Stomach (tissue), 4 donors: ENCODE results near the gene DIAPH2.

ENCODE experiments used
- POLR2A ChIP-seq, 4 donors: fragments of 450-650 bp; IDR thresholded peaks; one replicate each; pipeline ENCODE4 v1.6.1; 2016; ENCODE audit warnings: antibody characterized with exemption in 4 of 4, control low read depth in 2 of 4, mild to moderate bottlenecking in 1 of 4, moderate library complexity in 1 of 4
- POLR2AphosphoS5 ChIP-seq, 3 donors: sonication (generic); formaldehyde crosslinking; IDR thresholded peaks; one replicate each; pipeline ENCODE4 v1.6.1; 2016; ENCODE audit warnings: antibody characterized with exemption in 3 of 3
- TF ChIP-seq, protein P1 (sequence below), 7 experiments: fragments of 450-650 bp in 4 of 7; fragments of 200-600 bp in 3 of 7; sonication (generic) in 3 of 7; IDR thresholded peaks; one replicate each; pipeline ENCODE4 v1.5.1; 2016 to 2019; ENCODE audit warnings: antibody characterized with exemption in 7 of 7, control low read depth in 2 of 7, mild to moderate bottlenecking in 1 of 7

- TF ChIP-seq, protein P1, sequence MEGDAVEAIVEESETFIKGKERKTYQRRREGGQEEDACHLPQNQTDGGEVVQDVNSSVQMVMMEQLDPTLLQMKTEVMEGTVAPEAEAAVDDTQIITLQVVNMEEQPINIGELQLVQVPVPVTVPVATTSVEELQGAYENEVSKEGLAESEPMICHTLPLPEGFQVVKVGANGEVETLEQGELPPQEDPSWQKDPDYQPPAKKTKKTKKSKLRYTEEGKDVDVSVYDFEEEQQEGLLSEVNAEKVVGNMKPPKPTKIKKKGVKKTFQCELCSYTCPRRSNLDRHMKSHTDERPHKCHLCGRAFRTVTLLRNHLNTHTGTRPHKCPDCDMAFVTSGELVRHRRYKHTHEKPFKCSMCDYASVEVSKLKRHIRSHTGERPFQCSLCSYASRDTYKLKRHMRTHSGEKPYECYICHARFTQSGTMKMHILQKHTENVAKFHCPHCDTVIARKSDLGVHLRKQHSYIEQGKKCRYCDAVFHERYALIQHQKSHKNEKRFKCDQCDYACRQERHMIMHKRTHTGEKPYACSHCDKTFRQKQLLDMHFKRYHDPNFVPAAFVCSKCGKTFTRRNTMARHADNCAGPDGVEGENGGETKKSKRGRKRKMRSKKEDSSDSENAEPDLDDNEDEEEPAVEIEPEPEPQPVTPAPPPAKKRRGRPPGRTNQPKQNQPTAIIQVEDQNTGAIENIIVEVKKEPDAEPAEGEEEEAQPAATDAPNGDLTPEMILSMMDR (IDR thresholded peaks at IDR 0.05): no peak
- TF ChIP-seq POLR2A (IDR thresholded peaks at IDR 0.05) (no peak), POLR2AphosphoS5 (IDR thresholded peaks at IDR 0.05) (no peak)
These were observed 86.8 kb downstream of the DIAPH2 start for GRCh38 chrX:96771486-96771885.
